HUES6 (cell line): Measurements from ENCODE around the gene RGS5.

Experiments
- H3K27ac ChIP-seq: 2 replicates; pipeline ENCODE4 v1.7.0; 2013; ENCODE audit warnings: low read depth, mild to moderate bottlenecking, low read length, inconsistent platforms
- H3K27me3 ChIP-seq: 2 replicates; pipeline ENCODE4 v1.6.1; 2013; ENCODE audit warnings: low read length; ENCODE audit not compliant: control insufficient read depth, insufficient read depth
- H3K36me3 ChIP-seq: 2 replicates; pipeline ENCODE4 v1.6.1; 2013; ENCODE audit warnings: low read length; ENCODE audit not compliant: control insufficient read depth, insufficient read depth
- H3K4me1 ChIP-seq: 2 replicates; pipeline ENCODE4 v1.6.1; 2013; ENCODE audit warnings: low read length; ENCODE audit not compliant: control insufficient read depth, insufficient read depth
- H3K4me3 ChIP-seq: 2 replicates; pipeline ENCODE4 v1.5.1; 2013; ENCODE audit warnings: low read depth, low read length
- H3K9ac ChIP-seq: one replicate; pipeline ENCODE4 v1.6.1; 2013; ENCODE audit warnings: mild to moderate bottlenecking, low read length
- H3K9me3 ChIP-seq: 2 replicates; pipeline ENCODE4 v1.6.1; 2013; ENCODE audit warnings: low read depth, low read length; ENCODE audit not compliant: control insufficient read depth, insufficient read depth

RGS5 gene

GRCh38 chr1:163115887-163116286 lies 86.8 kb downstream of the RGS5 start:
- Histone ChIP-seq H3K27me3 (no peaks in the 10 kb centered on the region), H3K27ac (no peak overlapping the region), H3K36me3 (no peaks in the 10 kb centered on the region), H3K9ac (no peak overlapping the region), H3K4me1 (no peaks in the 10 kb centered on the region), H3K4me3 (no peak overlapping the region), H3K9me3 (no peaks in the 10 kb centered on the region)

- Histone ChIP-seq H3K27me3 (no peaks in the 10 kb centered on the region), H3K4me3 (no peak overlapping the region), H3K27ac (no peak overlapping the region), H3K36me3 (no peaks in the 10 kb centered on the region), H3K4me1 (no peaks in the 10 kb centered on the region), H3K9ac (no peak overlapping the region), H3K9me3 (peaks cover 21% of the 10 kb centered on the region)
Observed at GRCh38 chr1:163107655-163108054, 95.1 kb downstream of the RGS5 start.

- Histone ChIP-seq H3K9me3 (peaks cover 21% of the 10 kb centered on the region), H3K27ac (no peak overlapping the region), H3K9ac (no peak overlapping the region), H3K27me3 (no peaks in the 10 kb centered on the region), H3K4me1 (no peaks in the 10 kb centered on the region), H3K4me3 (no peak overlapping the region), H3K36me3 (no peaks in the 10 kb centered on the region)
Observed at GRCh38 chr1:163106364-163106987, 96.2 kb downstream of the RGS5 start.

GRCh38 chr1:163104385-163105099 lies 98.2 kb downstream of the RGS5 start:
- H3K9ac ChIP-seq, result no peak overlapping the region
- H3K4me1 ChIP-seq, result no peaks in the 10 kb centered on the region
- H3K9me3 ChIP-seq, result peaks cover 15% of the 10 kb centered on the region
- H3K27me3 ChIP-seq, result no peaks in the 10 kb centered on the region
- no peaks in the 10 kb centered on the region for H3K36me3 ChIP-seq
- no peak overlapping the region for H3K27ac ChIP-seq
- H3K4me3 ChIP-seq, result no peak overlapping the region

GRCh38 chr1:163102590-163102989 lies 100.1 kb downstream of the RGS5 start:
- Histone ChIP-seq H3K4me3 (no peak overlapping the region), H3K36me3 (no peaks in the 10 kb centered on the region), H3K9me3 (peaks cover 2% of the 10 kb centered on the region; the same call in 1 of the 2 replicates), H3K4me1 (no peaks in the 10 kb centered on the region), H3K9ac (no peak overlapping the region), H3K27me3 (no peaks in the 10 kb centered on the region), H3K27ac (no peak overlapping the region)

GRCh38 chr1:163095213-163095612 lies 107.5 kb downstream of the RGS5 start:
- Histone ChIP-seq H3K4me1 (no peaks in the 10 kb centered on the region), H3K9ac (no peak overlapping the region), H3K4me3 (no peak overlapping the region), H3K27ac (no peak overlapping the region), H3K36me3 (no peaks in the 10 kb centered on the region), H3K27me3 (no peaks in the 10 kb centered on the region), H3K9me3 (no peaks in the 10 kb centered on the region)

- Histone ChIP-seq H3K9me3 (no peaks in the 10 kb centered on the region), H3K4me3 (no peak overlapping the region), H3K27ac (no peak overlapping the region), H3K4me1 (no peaks in the 10 kb centered on the region), H3K36me3 (no peaks in the 10 kb centered on the region), H3K27me3 (no peaks in the 10 kb centered on the region), H3K9ac (no peak overlapping the region)
Observed at GRCh38 chr1:163094589-163094988, 108.1 kb downstream of the RGS5 start.

- no peaks in the 10 kb centered on the region for H3K4me1 ChIP-seq
- H3K27ac ChIP-seq, result no peak overlapping the region
- no peak overlapping the region for H3K9ac ChIP-seq
- H3K9me3 ChIP-seq, result no peaks in the 10 kb centered on the region
- no peaks in the 10 kb centered on the region for H3K27me3 ChIP-seq
- H3K4me3 ChIP-seq, result no peak overlapping the region
- H3K36me3 ChIP-seq, result no peaks in the 10 kb centered on the region
Observed at GRCh38 chr1:163094182-163094581, 108.5 kb downstream of the RGS5 start.

GRCh38 chr1:163093579-163093978 lies 109.1 kb downstream of the RGS5 start:
- Histone ChIP-seq H3K4me3 (no peak overlapping the region), H3K4me1 (no peaks in the 10 kb centered on the region), H3K27ac (no peak overlapping the region)

GRCh38 chr1:163093169-163093568 lies 109.5 kb downstream of the RGS5 start:
- no peaks in the 10 kb centered on the region for H3K9me3 ChIP-seq
- no peaks in the 10 kb centered on the region for H3K27me3 ChIP-seq
- no peaks in the 10 kb centered on the region for H3K36me3 ChIP-seq
- H3K9ac ChIP-seq, result no peak overlapping the region
- no peak overlapping the region for H3K4me3 ChIP-seq
- H3K27ac ChIP-seq, result no peak overlapping the region
- H3K4me1 ChIP-seq, result no peaks in the 10 kb centered on the region

More at GRCh38 chr1:163093579-163093978, 109.1 kb downstream of the RGS5 start:
- Histone ChIP-seq H3K9me3 (no peaks in the 10 kb centered on the region), H3K9ac (no peak overlapping the region), H3K27me3 (no peaks in the 10 kb centered on the region), H3K36me3 (no peaks in the 10 kb centered on the region)
